Mucosa of descending colon (tissue), 3 donors: ENCODE data around the gene TRAPPC6A. TPM values are rescaled to one million over a fixed set of nuclear protein-coding genes. Genes with fewer than 3 reads are reported as not detected.

Experiments
- ATAC-seq: fragments of 200-7000 bp; cut with Tn5 transposase; one replicate; pipeline ENCODE4 v1.9.1; 2020; ENCODE audit warnings: mild to moderate bottlenecking, moderate library complexity
- DNase-seq, 3 donors: peaks; one replicate each; pipeline ENCODE4 v3.0.0-alpha.2; 2020
- H3K36me3 ChIP-seq: fragments of 200-600 bp; one replicate; pipeline ENCODE4 v1.8.0; 2021; ENCODE audit warnings: low read depth, mild to moderate bottlenecking
- H3K4me1 ChIP-seq: fragments of 200-600 bp; one replicate; pipeline ENCODE4 v1.8.0; 2021; ENCODE audit warnings: low read depth, mild to moderate bottlenecking
- H3K4me3 ChIP-seq: fragments of 200-600 bp; one replicate; pipeline ENCODE4 v1.8.0; 2021; ENCODE audit warnings: mild to moderate bottlenecking
- H3K9me3 ChIP-seq: fragments of 200-600 bp; one replicate; pipeline ENCODE4 v1.8.0; 2021; ENCODE audit warnings: mild to moderate bottlenecking
- CTCF ChIP-seq: fragments of 200-600 bp; IDR thresholded peaks from one replicate; pipeline ENCODE4 v1.8.0; 2022; ENCODE audit warnings: antibody characterized with exemption, mild to moderate bottlenecking
- intact Hi-C, 2 donors: fragments of 100-400 bp; cut with DNase I in 1 of 2; cut with micrococcal nuclease in 1 of 2; formaldehyde crosslinking; loops; one replicate each; pipeline versions ENCODE4 v1.11.0 to v1.11.1; 2022; cut with DNase I, micrococcal nuclease
- total RNA-seq, 3 donors: library from RNA; stranded (reverse); fragmentation: NEBNext Ultra II Directional in 2 of 3; extraction: Animal tissue kit (Norgen Biotek cat#: 25700) in 2 of 3; gene quantifications; one replicate each; pipeline versions ENCODE4 v1.2.1 to v1.2.4, GENCODE V29; 2021 to 2023
- donor health status: DM: no; HTN: no; CAD: no; lungs with moderate emphysema.
- donor health status: DM: no; HTN: no; CAD: no.
- donor health status: DM: no; HTN: yes; CAD: no.

TRAPPC6A gene
- total RNA-seq, 3 donors from 2014 or later = 29.0 to 45.1 (median 37.4) TPM

- intact Hi-C loops = no loop called here
Observed at GRCh38 chr19:45130888-45131615, 47.0 kb downstream of the TRAPPC6A start.

GRCh38 chr19:45130236-45130635 is 47.8 kb downstream of the TRAPPC6A start:
- ATAC-seq (no peak), DNase-seq (no peak)
- Histone ChIP-seq H3K36me3 (no peaks in the 10 kb centered on the region), H3K9me3 (no peaks in the 10 kb centered on the region), H3K4me1 (peaks cover 5% of the 10 kb centered on the region), H3K4me3 (no peak overlapping the region)
- TF ChIP-seq CTCF = no peak
- intact Hi-C loops = no loop called here

More at GRCh38 chr19:45130888-45131615, 47.0 kb downstream of the TRAPPC6A start:
- no peak for TF ChIP-seq CTCF
- H3K4me3 ChIP-seq = no peak overlapping the region
- H3K4me1 ChIP-seq = peaks cover 1% of the 10 kb centered on the region
- ATAC-seq (peak; percentile 73), DNase-seq (peak in 1 of 3 donors; percentile 56)
- no peaks in the 10 kb centered on the region for H3K36me3 ChIP-seq
- no peaks in the 10 kb centered on the region for H3K9me3 ChIP-seq

GRCh38 chr19:45128806-45129205 is 49.2 kb downstream of the TRAPPC6A start:
- Histone ChIP-seq H3K4me1 (peaks cover 5% of the 10 kb centered on the region), H3K4me3 (no peak overlapping the region), H3K36me3 (no peaks in the 10 kb centered on the region), H3K9me3 (no peaks in the 10 kb centered on the region)
- TF ChIP-seq CTCF = no peak
- DNase-seq (no peak), ATAC-seq (no peak)
- intact Hi-C loops = no loop called here

- Histone ChIP-seq H3K4me3 (no peak overlapping the region), H3K9me3 (no peaks in the 10 kb centered on the region), H3K36me3 (no peaks in the 10 kb centered on the region), H3K4me1 (peaks cover 7% of the 10 kb centered on the region)
- DNase-seq = no peak
- TF ChIP-seq CTCF = no peak
- intact Hi-C loops = no loop called here
- ATAC-seq = no peak
Observed at GRCh38 chr19:45128146-45128545, 49.9 kb downstream of the TRAPPC6A start.

- intact Hi-C loops = no loop called here
- no peaks in the 10 kb centered on the region for H3K9me3 ChIP-seq
- H3K4me3 ChIP-seq = no peak overlapping the region
- DNase-seq = no peak
- TF ChIP-seq CTCF = no peak
- H3K4me1 ChIP-seq = peaks cover 12% of the 10 kb centered on the region
- no peak for ATAC-seq
- no peaks in the 10 kb centered on the region for H3K36me3 ChIP-seq
Observed at GRCh38 chr19:45126654-45127053, 51.4 kb downstream of the TRAPPC6A start.
